IMR-90 (cell line): ENCODE results near the gene DMD. TPM values are rescaled to one million over a fixed set of nuclear protein-coding genes. Genes with fewer than 3 reads are reported as not detected.

Experiments used
- ATAC-seq: fragments of 200-7000 bp; cut with Tn5 transposase; 2 replicates; pipeline ENCODE4 v1.9.1; 2020; ENCODE audit warnings: low read depth, mild to moderate bottlenecking, moderate library complexity
- BruUV-seq: library from RNA; stranded (reverse); fragments of 400-500 nt; replicated peaks from 2 replicates; lab custom pipeline; 2021; lab: Mats Ljungman, UMichigan
- CTCF ChIA-PET: fragments of 300-600 bp; formaldehyde crosslinking; extraction: SDS; loops from one replicate; lab custom pipeline; 2021; ENCODE audit warnings: antibody characterized with exemption; lab: Yijun Ruan, JAX
- POLR2A ChIA-PET: fragments of 300-600 bp; sonication (Branson Sonifier 250); formaldehyde crosslinking; loops from one replicate; lab custom pipeline; 2022; ENCODE audit warnings: antibody characterized with exemption; ENCODE audit not compliant: unreplicated experiment; lab: Charles Lee
- DNase-seq: peaks from one replicate; pipeline ENCODE4 v3.0.0; 2013
- H2AFZ ChIP-seq: replicated peaks from 2 replicates; pipeline ENCODE3; 2013; ENCODE audit warnings: low read length, mild to moderate bottlenecking; ENCODE audit not compliant: poor library complexity
- H2AK5ac ChIP-seq: 2 replicates; pipeline ENCODE4 v1.6.1; 2013; ENCODE audit warnings: low read depth, low read length, inconsistent platforms
- H2AK9ac ChIP-seq: replicated peaks from 2 replicates; pipeline ENCODE3; 2013; ENCODE audit warnings: mild to moderate bottlenecking, low read depth, low read length, moderate library complexity; ENCODE audit not compliant: poor library complexity
- H2BK120ac ChIP-seq: 2 replicates; pipeline ENCODE4 v1.6.1; 2013; ENCODE audit warnings: low read depth, low read length, inconsistent platforms
- H2BK15ac ChIP-seq: 3 replicates; pipeline ENCODE4 v1.6.1; 2013; ENCODE audit warnings: low read depth, low read length, inconsistent platforms
- H2BK20ac ChIP-seq: 2 replicates; pipeline ENCODE4 v1.6.1; 2013; ENCODE audit warnings: low read depth, mild to moderate bottlenecking, inconsistent platforms, low read length, moderate library complexity
- H2BK5ac ChIP-seq: 2 replicates; pipeline ENCODE4 v1.6.1; 2013; ENCODE audit warnings: mild to moderate bottlenecking, low read depth, low read length, inconsistent platforms; ENCODE audit not compliant: poor library complexity, severe bottlenecking
- H3K14ac ChIP-seq: replicated peaks from 2 replicates; pipeline ENCODE4 v1.6.1; 2013; ENCODE audit warnings: low read depth, low read length, inconsistent platforms
- H3K18ac ChIP-seq: 2 replicates; pipeline ENCODE4 v1.6.1; 2013; ENCODE audit warnings: low read depth, low read length, control low read depth
- H3K23ac ChIP-seq: 2 replicates; pipeline ENCODE4 v1.6.1; 2013; ENCODE audit warnings: low read depth, low read length, inconsistent platforms
- H3K27ac ChIP-seq: 2 replicates; pipeline ENCODE4 v1.5.1; 2013; ENCODE audit warnings: mild to moderate bottlenecking, control low read depth, low read length; ENCODE audit not compliant: insufficient read depth
- H3K27me3 ChIP-seq: 2 replicates; pipeline ENCODE4 v1.6.1; 2013; ENCODE audit warnings: low read length; ENCODE audit not compliant: control insufficient read depth, insufficient read depth
- H3K36me3 ChIP-seq: 2 replicates; pipeline ENCODE4 v1.6.1; 2013; ENCODE audit warnings: low read length, mixed read lengths; ENCODE audit not compliant: control insufficient read depth, insufficient read depth
- H3K4ac ChIP-seq: 2 replicates; pipeline ENCODE4 v1.6.1; 2013; ENCODE audit warnings: low read depth, low read length, inconsistent platforms
- H3K4me1 ChIP-seq: 2 replicates; pipeline ENCODE4 v1.6.1; 2013; ENCODE audit warnings: low read length, mixed read lengths; ENCODE audit not compliant: control insufficient read depth, insufficient read depth
- H3K4me2 ChIP-seq: 2 replicates; pipeline ENCODE4 v1.6.1; 2013; ENCODE audit warnings: low read depth, mild to moderate bottlenecking, control low read depth, low read length, moderate library complexity
- H3K4me3 ChIP-seq: 2 replicates; pipeline ENCODE4 v1.5.1; 2013; ENCODE audit warnings: low read depth, mild to moderate bottlenecking, control low read depth, low read length, moderate library complexity; ENCODE audit not compliant: insufficient read depth
- H3K56ac ChIP-seq: 2 replicates; pipeline ENCODE4 v1.6.1; 2013; ENCODE audit warnings: low read length, inconsistent platforms; ENCODE audit not compliant: insufficient read depth; ENCODE audit errors: extremely low read depth
- H3K79me1 ChIP-seq, 2 experiments: 2 replicates each; pipeline ENCODE4 v1.6.1; 2013; ENCODE audit warnings: low read length in 2 of 2, inconsistent platforms in 1 of 2, low read depth in 1 of 2
- H3K9ac ChIP-seq: 2 replicates; pipeline ENCODE4 v1.6.1; 2013; ENCODE audit warnings: low read depth, low read length, control low read depth
- H3K9me1 ChIP-seq: 2 replicates; pipeline ENCODE4 v1.6.1; 2013; ENCODE audit warnings: low read length, inconsistent platforms; ENCODE audit not compliant: insufficient read depth
- H3K9me3 ChIP-seq: 2 replicates; pipeline ENCODE4 v1.6.1; 2013; ENCODE audit warnings: low read length; ENCODE audit not compliant: control insufficient read depth, insufficient read depth
- H4K20me1 ChIP-seq: 2 replicates; pipeline ENCODE4 v1.6.1; 2013; ENCODE audit warnings: low read length, inconsistent platforms; ENCODE audit not compliant: insufficient read depth
- H4K5ac ChIP-seq: 2 replicates; pipeline ENCODE4 v1.6.1; 2013; ENCODE audit warnings: mild to moderate bottlenecking, low read depth, low read length, control low read depth
- H4K8ac ChIP-seq, 2 experiments: 2 replicates each; pipeline ENCODE4 v1.6.1; 2013; ENCODE audit warnings: low read depth in 2 of 2, low read length in 2 of 2, control low read depth in 1 of 2, inconsistent platforms in 1 of 2
- H4K91ac ChIP-seq: 2 replicates; pipeline ENCODE4 v1.6.1; 2013; ENCODE audit warnings: low read depth, low read length, inconsistent platforms; ENCODE audit not compliant: insufficient read depth
- CTCF ChIP-seq: conservative IDR thresholded peaks from 2 replicates; pipeline ENCODE4 v1.5.1; 2012; ENCODE audit warnings: mild to moderate bottlenecking, low read depth, low read length, improper control_type of control experiment
- FOS ChIP-seq: fragments of 150-350 bp; IDR thresholded peaks from 2 replicates; pipeline ENCODE4 v1.6.1; 2016; ENCODE audit warnings: low read depth, low read length
- NFE2L2 ChIP-seq: fragments of 150-350 bp; IDR thresholded peaks from 2 replicates; pipeline ENCODE4 v1.6.1; 2016; ENCODE audit warnings: low read depth, mild to moderate bottlenecking, low read length
- RCOR1 ChIP-seq: IDR thresholded peaks from 2 replicates; pipeline ENCODE4 v1.6.1; 2012; ENCODE audit warnings: mild to moderate bottlenecking, low read length, improper control_type of control experiment; ENCODE audit not compliant: insufficient replicate concordance
- WGBS, 2 experiments: methylation state at CpG; one replicate each; pipeline versions ENCODE4 v1.1.5 to v1.1.7; 2013; ENCODE audit warnings: missing lambda C conversion rate in 2 of 2; ENCODE audit not compliant: insufficient read length in 1 of 2; ENCODE audit errors: extremely low coverage in 2 of 2; 5-methylcytosine and 5-hydroxymethylcytosine counted together
- dilution Hi-C: fragments of 300-500 bp; cut with HindIII; formaldehyde crosslinking; loops from one replicate; pipeline ENCODE4 v1.14.3; 2018; ENCODE audit warnings: low sequenced_read_pairs; ENCODE audit not compliant: unreplicated experiment
- in situ Hi-C: fragments of 300-500 bp; cut with MboI; formaldehyde crosslinking; loops from 3 replicates; pipeline ENCODE4 v1.14.3; 2019; ENCODE audit warnings: low sequenced_read_pairs, inconsistent platforms, mixed read lengths
- intact Hi-C: fragments of 100-400 bp; cut with micrococcal nuclease; formaldehyde crosslinking; loops from 2 replicates; pipeline ENCODE4 v1.10.0; 2022
- polyA plus RNA-seq, 3 experiments: library from polyadenylated mRNA; depleted of rRNA; stranded (reverse); fragments of >200 nt; gene quantifications; 2 replicates each; pipeline ENCODE4 v1.2.3, GENCODE V29; 2012; ENCODE audit warnings: low replicate concordance in 1 of 3
- total RNA-seq: library from RNA; depleted of rRNA; stranded (reverse); fragments of >200 nt; gene quantifications from 2 replicates; pipeline ENCODE4 v1.2.3, GENCODE V29; 2012
- TF ChIP-seq, protein P1 (sequence below): fragments of 150-350 bp; IDR thresholded peaks from 2 replicates; pipeline ENCODE4 v1.6.1; 2016; ENCODE audit warnings: low read depth, mild to moderate bottlenecking, low read length, moderate library complexity, borderline replicate concordance

The DMD gene
- total and polyA plus RNA-seq, 2 of the 4 experiments (the other 2 are of a cell fraction): 6.6 to 11.8 TPM

- Histone ChIP-seq H3K27me3 (no peaks in the 10 kb centered on the region), H3K9me1 (no peaks in the 10 kb centered on the region), H3K14ac (no peak overlapping the region), H2AK5ac (no peak overlapping the region), H2BK20ac (no peak overlapping the region), H2AK9ac (no peak overlapping the region), H3K56ac (no peak overlapping the region), H3K27ac (no peak overlapping the region), H3K4ac (no peak overlapping the region), H2AFZ (no peak overlapping the region), H4K20me1 (no peaks in the 10 kb centered on the region), H2BK15ac (no peak overlapping the region), H2BK5ac (no peak overlapping the region), H3K9ac (no peak overlapping the region), H3K4me2 (no peak overlapping the region), H2BK120ac (no peak overlapping the region), H3K23ac (no peak overlapping the region), H3K4me3 (no peak overlapping the region), H3K18ac (no peak overlapping the region), H3K36me3 (no peaks in the 10 kb centered on the region), H4K5ac (no peak overlapping the region), H3K4me1 (no peaks in the 10 kb centered on the region), H3K9me3 (no peaks in the 10 kb centered on the region), H4K8ac (no peak overlapping the region), H3K79me1 (no peaks in the 10 kb centered on the region), H4K91ac (no peak overlapping the region)
- dilution Hi-C loops (no loop called here), intact Hi-C loops (no loop called here), in situ Hi-C loops (no loop called here)
- no peak for ATAC-seq
- 17% methylated on average over 2 of the region's 2 CpGs; no CpG with 5 or more reads in 1 of the 2 experiments for WGBS, 2 experiments
- CTCF ChIA-PET: no interaction called here
- no peak for DNase-seq
- POLR2A ChIA-PET: no interaction called here
- BruUV-seq: no TSS peak
- TF ChIP-seq NFE2L2 (no peak), CTCF (no peak), FOS (no peak), RCOR1 (no peak)
- TF ChIP-seq, protein P1, sequence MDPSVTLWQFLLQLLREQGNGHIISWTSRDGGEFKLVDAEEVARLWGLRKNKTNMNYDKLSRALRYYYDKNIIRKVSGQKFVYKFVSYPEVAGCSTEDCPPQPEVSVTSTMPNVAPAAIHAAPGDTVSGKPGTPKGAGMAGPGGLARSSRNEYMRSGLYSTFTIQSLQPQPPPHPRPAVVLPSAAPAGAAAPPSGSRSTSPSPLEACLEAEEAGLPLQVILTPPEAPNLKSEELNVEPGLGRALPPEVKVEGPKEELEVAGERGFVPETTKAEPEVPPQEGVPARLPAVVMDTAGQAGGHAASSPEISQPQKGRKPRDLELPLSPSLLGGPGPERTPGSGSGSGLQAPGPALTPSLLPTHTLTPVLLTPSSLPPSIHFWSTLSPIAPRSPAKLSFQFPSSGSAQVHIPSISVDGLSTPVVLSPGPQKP: no peak
Observed at GRCh38 chrX:31376408-31377022, 1834.8 kb downstream of the DMD start.
